GM11168 (cell line): ENCODE results near the gene HOXD1.

Source experiments
- in situ Hi-C: fragments of 300-500 bp; cut with MboI; formaldehyde crosslinking; loops from one replicate; pipeline ENCODE4 v1.12.0; 2022; ENCODE audit warnings: low sequenced_read_pairs; ENCODE audit not compliant: unreplicated experiment

HOXD1 gene

DNA sequence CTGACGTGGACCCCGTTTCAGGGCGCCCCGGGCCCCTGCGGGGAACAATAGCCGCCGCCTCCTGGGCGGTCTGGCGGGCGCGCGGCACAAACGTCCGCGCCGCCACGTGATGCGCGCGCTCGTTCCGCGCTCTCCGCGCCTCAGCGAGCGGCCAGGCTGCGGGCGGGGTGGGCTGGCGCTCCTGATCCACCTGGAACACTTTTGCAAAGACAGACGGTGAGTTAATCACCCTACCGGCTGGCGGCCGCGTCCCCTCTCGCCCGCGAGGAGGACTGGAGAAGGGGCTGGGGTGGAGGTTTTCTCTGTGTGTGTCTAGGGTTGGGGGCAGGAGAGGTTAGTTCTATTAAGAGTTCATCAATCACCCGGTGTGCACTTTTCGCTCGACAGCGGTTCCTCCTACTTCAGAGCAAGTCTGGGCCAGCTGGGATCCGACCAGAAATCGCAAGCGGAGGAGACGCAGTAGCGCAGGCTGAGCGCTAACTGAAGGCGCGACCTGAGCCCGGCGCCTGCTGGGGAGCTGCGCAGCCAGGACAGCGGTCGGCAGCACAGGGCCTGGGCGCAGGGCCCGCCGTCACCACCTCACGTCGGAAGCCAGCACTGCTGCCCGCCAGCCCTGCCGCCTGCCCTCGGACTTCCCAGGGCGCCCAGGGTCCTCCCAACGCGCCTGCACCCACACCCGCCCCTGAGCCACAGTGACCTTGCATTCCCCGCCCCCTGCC, 10.3 kb upstream of the HOXD1 start:
- in situ Hi-C loops, result no loop called here

DNA sequence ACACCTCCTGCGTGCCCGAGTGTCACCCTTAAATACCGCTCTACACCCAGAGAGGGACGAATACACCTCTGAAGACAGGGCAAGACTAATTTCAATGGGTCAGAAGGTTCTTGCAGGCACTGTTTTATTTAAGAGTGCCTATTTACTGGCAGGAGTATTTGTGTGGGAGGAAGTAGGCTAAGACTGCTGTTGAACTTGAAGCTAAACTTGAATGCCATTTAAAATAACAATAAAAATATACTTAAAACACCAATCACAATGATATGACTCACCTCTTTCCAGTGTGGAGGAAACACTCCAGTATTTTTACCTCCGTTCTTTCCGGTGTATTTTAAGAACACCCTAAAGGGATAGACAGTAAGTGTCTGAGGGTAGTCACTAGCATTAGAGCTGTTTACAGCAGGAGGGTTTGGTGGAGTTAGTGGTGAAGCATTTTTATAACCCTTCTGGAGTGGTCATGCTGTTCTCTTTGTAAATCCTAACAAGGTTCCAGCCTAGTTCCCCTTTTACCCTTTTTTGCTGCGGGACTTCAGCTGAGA, 9.6 kb upstream of the HOXD1 start:
- in situ Hi-C loops, result no loop called here

DNA sequence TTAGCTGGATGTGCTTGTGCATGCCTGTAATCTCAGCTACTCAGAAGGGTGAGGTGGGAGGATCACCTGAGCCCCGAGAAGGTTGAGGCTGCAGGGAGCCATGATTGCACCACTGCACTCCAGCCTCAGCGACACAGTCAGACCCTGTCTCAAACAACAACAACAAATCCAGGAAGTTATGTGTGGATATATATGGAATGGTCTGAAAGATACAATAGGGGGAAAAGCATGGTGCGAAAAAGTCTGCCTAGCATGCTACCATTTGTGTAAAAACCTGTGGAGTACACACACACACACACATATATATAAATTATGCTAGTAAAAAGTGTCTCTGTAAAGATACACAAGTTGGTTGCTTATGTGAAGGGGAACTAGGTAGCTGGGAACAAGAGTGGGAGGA, 6.9 kb upstream of the HOXD1 start:
- in situ Hi-C loops, result no loop called here

DNA sequence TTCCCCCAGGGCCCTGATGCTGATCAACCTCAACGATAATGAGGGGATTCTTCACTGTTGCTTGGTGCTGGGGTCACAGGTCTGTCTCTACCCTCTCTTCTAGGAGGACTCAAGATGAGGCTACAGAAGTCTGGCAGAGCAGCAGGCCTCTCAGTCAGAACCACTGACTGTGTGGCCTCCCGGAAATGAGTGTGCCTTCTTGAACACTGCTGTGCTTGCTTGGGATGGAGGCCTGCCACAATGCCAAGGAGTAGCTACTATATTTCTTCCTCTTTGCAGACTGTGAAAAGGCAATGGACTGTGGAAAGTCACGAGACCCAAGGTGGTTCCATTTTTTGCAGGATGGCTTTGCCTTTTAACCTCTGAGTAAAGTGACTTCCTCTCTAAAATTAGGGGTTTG, 5.8 kb upstream of the HOXD1 start:
- in situ Hi-C loops, result no loop called here

GRCh38 chr2:176184749-176185148, 3.7 kb upstream of the HOXD1 start:
- in situ Hi-C loops, result no loop called here

DNA sequence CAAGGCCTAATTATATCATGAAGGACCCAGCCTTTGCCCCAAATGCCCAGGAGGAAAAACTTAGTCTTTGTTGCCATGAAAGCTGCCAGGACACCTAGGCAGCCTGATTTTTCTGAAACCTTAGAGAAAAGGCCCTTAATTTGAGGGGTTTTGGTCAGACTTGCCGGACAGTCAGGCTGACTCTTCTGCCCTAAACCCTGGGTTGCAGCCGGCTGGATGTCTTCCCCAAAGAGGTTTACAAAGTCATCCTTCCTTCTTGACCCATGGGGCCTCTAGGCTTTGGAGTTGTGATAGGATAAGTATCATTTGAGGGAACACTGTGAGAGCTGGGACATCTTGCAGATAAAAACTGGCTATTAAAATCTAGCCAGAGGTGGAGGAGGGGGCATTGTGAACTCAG, 2.4 kb upstream of the HOXD1 start:
- in situ Hi-C loops, result no loop called here

GRCh38 chr2:176187200-176187898, 1.1 kb upstream of the HOXD1 start:
- in situ Hi-C loops, result no loop called here

DNA sequence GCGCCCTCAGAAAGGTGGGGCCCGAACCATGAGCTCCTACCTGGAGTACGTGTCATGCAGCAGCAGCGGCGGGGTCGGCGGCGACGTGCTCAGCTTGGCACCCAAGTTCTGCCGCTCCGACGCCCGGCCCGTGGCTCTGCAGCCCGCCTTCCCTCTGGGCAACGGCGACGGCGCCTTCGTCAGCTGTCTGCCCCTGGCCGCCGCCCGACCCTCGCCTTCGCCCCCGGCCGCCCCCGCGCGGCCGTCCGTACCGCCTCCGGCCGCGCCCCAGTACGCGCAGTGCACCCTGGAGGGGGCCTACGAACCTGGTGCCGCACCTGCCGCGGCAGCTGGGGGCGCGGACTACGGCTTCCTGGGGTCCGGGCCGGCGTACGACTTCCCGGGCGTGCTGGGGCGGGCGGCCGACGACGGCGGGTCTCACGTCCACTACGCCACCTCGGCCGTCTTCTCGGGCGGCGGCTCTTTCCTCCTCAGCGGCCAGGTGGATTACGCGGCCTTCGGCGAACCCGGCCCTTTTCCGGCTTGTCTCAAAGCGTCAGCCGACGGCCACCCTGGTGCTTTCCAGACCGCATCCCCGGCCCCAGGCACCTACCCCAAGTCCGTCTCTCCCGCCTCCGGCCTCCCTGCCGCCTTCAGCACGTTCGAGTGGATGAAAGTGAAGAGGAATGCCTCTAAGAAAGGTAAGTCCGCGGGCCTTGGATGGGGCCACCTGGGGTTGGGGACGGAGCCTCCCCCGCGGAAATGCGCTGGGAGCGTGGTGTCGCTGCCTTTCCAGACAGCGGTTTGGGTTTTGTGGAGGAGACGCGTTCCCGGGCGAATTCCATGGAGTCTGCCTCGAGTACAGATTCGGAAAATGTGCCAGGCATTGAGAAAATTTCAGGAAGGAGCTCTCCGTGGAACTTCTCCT, 559 bp downstream of the HOXD1 start:
- in situ Hi-C loops, result no loop called here

DNA sequence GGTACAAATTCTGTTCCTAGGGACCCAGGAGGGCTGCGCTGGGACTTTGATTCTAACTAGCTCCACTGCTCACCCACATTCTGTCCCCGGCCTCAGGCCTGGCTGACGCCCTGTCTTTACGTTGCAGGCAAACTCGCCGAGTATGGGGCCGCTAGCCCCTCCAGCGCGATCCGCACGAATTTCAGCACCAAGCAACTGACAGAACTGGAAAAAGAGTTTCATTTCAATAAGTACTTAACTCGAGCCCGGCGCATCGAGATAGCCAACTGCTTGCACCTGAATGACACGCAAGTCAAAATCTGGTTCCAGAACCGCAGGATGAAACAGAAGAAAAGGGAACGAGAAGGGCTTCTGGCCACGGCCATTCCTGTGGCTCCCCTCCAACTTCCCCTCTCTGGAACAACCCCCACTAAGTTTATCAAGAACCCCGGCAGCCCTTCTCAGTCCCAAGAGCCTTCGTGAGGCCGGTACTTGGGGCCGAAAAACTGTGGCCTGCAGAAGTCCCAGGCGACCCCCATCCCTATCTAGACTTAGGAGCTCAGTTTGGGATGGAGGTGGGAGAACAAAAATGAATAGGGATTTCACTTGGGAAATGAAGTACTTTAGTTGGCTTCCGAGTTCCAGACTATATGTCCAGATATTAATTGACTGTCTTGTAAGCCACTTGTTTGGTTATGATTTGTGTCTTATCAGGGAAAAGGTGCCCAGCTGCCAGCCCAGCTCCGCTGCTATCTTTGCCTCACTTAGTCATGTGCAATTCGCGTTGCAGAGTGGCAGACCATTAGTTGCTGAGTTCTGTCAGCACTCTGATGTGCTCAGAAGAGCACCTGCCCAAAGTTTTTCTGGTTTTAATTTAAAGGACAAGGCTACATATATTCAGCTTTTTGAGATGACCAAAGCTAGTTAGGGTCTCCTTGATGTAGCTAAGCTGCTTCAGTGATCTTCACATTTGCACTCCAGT, 1.5 kb downstream of the HOXD1 start:
- in situ Hi-C loops, result no loop called here

DNA sequence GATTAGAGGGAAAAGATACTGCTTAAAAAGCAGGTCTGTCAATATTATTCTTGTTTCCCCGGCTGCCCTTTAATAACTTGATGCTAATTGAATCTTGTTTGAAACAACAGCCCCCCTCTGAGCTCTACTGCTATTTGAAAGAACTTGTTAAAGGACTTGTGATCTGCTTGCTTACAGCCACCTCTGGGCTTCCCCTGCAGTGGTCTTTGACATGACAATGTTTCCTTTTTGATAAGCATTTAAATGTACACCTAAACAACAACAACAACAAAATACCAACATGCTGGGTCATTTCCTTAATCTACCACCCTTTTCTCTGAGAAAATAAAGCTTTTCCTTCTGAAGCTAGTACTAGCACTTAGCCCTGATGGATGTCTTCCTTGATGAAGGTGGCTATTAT, 3.9 kb downstream of the HOXD1 start:
- in situ Hi-C loops, result no loop called here

DNA sequence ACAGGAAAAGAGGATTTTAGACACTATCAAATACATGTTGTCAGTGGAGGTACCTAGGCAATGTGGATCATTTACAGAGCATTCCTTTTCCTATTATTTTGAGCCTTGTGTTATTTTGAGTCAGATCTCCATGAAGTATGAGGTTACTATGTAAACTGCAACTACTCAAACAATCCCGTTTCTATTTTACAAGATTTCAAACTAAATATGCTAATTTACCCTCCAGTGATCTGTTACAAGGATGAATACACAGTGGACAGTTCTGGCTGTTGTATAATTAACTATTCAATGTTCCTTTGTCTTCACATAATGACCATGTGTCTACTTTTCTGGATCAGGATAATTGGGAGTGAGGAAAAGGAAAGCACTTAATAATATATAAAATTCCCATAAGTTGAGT, 4.6 kb downstream of the HOXD1 start:
- in situ Hi-C loops, result no loop called here

GRCh38 chr2:176199902-176200301, 11.4 kb downstream of the HOXD1 start:
- in situ Hi-C loops, result no loop called here

DNA sequence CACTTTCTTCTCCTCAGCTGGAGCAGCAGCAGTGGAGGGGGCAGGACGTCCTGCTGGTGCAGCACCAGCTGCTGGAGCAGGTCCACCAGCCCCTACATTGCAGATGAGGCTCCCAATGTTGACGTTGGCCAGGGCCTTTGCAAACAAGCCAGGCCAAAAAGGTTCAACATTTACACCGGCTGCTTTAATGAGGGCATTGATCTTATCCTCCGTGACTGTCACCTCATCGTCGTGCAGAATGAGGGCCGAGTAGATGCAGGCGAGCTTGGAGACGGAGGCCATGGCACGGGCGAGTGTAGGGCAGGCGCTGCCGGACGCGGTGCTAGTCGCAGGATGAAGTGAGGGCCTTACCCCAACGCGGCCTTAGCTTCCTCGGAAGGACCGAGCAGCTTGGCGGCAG, 12.5 kb downstream of the HOXD1 start:
- in situ Hi-C loops, result no loop called here

DNA sequence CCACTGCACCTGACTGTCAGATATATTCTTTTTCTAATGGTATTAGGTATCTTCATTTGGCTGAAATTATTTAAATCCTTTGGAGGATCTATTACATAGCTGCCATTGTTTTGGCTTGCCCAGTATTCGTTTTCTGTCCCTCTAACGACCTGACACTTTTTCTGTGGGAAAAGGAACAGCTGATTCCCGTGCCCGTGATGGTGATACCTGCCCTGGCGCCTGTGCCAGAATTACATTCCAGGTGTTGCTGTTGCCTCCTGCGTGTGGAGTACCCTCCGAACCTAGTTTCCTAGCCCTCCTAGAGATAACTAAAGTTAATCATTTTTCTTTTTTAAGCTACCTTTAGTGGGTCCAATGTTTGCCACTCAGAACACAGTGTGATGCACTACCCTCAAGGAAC, 14.0 kb downstream of the HOXD1 start:
- in situ Hi-C loops, result no loop called here

DNA sequence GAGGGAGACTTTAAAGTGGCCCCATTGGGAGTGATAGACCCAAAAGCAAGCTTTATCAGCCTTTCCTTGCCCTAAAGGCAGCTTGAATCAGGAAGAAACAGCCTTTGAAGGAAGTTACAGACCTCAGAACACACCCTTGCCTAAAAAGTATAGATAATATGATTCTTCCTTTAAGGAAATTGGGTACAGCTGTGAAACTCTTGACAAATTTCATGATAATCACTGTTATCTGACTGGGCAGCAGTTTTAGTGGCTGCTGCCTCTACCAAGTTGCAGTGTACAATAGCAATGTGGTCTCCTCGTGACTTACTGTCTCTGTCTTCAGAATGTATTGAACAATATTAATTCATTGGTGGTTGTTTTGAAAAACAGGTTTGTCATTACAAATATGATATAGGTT, 16.7 kb downstream of the HOXD1 start:
- in situ Hi-C loops, result no loop called here

DNA sequence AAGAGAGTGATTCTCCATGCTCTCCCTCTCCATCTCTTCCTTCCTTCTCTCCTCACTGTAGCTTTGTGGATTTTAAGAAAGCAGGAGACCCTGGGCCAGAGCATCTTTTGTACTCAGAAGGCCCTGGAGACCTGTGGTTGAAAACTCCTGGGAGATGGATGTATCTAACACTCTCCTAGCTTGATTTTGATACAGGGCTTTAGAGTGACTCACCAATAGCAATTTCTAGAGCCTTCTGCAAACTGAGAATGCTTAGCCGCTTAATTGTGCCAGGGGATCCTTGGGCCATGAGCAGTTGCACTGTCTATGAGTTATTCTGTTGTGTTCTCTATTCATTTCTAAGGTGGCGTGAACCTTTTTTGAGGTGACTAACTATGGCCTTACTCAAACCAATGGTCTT, 17.7 kb downstream of the HOXD1 start:
- in situ Hi-C loops, result no loop called here

- in situ Hi-C loops, result no loop called here
These were observed 18.2 kb downstream of the HOXD1 start for GRCh38 chr2:176206682-176207081.

DNA sequence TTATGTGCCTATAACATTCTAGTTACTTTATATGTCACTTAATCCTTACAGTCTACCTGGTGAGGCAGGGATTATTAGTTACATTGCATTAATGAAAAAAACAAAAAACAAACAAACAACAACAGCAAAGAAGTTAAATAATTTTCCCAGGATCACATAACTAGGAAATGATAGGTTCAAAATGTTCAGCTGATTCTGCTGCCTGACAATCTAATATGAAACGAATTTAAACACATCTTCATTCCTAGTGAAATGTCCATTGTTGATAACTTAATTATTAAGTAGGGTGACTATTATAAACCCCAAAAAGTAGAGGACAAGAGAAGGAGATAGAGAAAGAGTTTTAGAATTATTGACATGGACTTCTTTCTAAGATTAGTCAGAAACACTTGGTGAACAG, 22.6 kb downstream of the HOXD1 start:
- in situ Hi-C loops, result no loop called here

DNA sequence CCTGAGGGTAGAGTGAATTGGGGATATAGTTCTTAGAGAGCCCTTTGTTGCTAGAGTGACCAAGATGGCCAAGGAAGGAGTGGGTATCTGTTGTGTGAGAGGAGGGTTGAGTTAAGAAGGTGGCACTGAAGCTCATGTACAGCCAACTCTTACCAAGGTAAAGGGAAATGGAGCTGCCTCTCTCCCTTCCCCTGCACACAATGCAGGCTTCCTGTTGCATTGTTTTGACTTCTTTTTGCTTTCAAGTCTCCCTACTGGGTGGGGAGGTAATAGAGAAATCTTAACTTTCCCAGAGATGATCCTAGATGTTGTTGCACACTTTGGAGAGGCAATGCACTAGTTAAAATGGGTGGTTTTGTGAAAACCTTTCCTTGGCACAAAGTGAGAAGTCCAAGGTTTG, 23.8 kb downstream of the HOXD1 start:
- in situ Hi-C loops, result no loop called here

- in situ Hi-C loops, result no loop called here
These were observed 24.9 kb downstream of the HOXD1 start for GRCh38 chr2:176213406-176213805.
